GM12878 (cell line): ENCODE data around the gene SPAG16. TPM values are rescaled to one million over a fixed set of nuclear protein-coding genes. Genes with fewer than 3 reads are reported as not detected.

Experiments
- ATAC-seq: fragments of 200-7000 bp; cut with Tn5 transposase; 3 replicates; pipeline ENCODE4 v1.9.1; 2020; ENCODE audit warnings: mild to moderate bottlenecking, moderate library complexity
- BruUV-seq: library from RNA; stranded (reverse); fragments of 400-500 nt; replicated peaks from 2 replicates; lab custom pipeline; 2021; lab: Mats Ljungman, UMichigan
- CTCF ChIA-PET: fragments of 300-600 bp; sonication (Branson Sonifier 250); formaldehyde crosslinking; extraction: SDS; loops from one replicate; lab custom pipeline; 2021; ENCODE audit warnings: inconsistent platforms; lab: Yijun Ruan, JAX
- POLR2A ChIA-PET: fragments of 350-600 bp; formaldehyde crosslinking; extraction: SDS; loops from one replicate; lab custom pipeline; 2021; ENCODE audit warnings: inconsistent platforms; lab: Charles Lee
- RAD21 ChIA-PET: fragments of 300-600 bp; sonication (Branson Sonifier 250); formaldehyde crosslinking; loops from one replicate; lab custom pipeline; 2023; ENCODE audit warnings: antibody characterized with exemption; ENCODE audit not compliant: unreplicated experiment; lab: Charles Lee
- SMC1A ChIA-PET: fragments of 300-600 bp; sonication (Branson Sonifier 250); formaldehyde crosslinking; loops from one replicate; lab custom pipeline; 2023; ENCODE audit not compliant: unreplicated experiment, uncharacterized antibody; lab: Charles Lee
- DNase-seq: peaks from one replicate; pipeline ENCODE4 v3.0.0-alpha.2; 2011; ENCODE audit warnings: low read depth, low spot score
- FAIRE-seq: peaks from 3 replicates; lab custom pipeline; 2011; peaks lifted over from hg19 to GRCh38; lab: Jason Lieb, UNC
- H2AFZ ChIP-seq: 2 replicates; pipeline ENCODE4 v1.6.0; 2011; ENCODE audit warnings: low read depth, low read length, control low read depth; ENCODE audit not compliant: control insufficient read depth
- H3K27ac ChIP-seq: 2 replicates; pipeline ENCODE4 v1.5.1; 2011; ENCODE audit warnings: control low read depth; ENCODE audit not compliant: control insufficient read depth, insufficient read depth
- H3K27me3 ChIP-seq, 2 experiments: replicated peaks in 1 of 2; 2 replicates each; pipeline versions ENCODE4 v1.6.0 to v1.6.1; 2011; ENCODE audit warnings: low read length in 1 of 2; ENCODE audit not compliant: control insufficient read depth in 2 of 2, insufficient read depth in 2 of 2
- H3K36me3 ChIP-seq, 2 experiments: 2 replicates each; pipeline ENCODE4 v1.5.1; 2011; ENCODE audit warnings: low read length in 1 of 2; ENCODE audit not compliant: control insufficient read depth in 2 of 2, insufficient read depth in 2 of 2
- H3K4me1 ChIP-seq: 2 replicates; pipeline ENCODE4 v1.6.1; 2011; ENCODE audit warnings: mild to moderate bottlenecking, low read length, moderate library complexity, mixed read lengths; ENCODE audit not compliant: control insufficient read depth, insufficient read depth
- H3K4me2 ChIP-seq: 2 replicates; pipeline ENCODE4 v1.6.0; 2011; ENCODE audit warnings: control low read depth; ENCODE audit not compliant: control insufficient read depth, insufficient read depth
- H3K4me3 ChIP-seq: fragments of 200-600 bp; sonication (generic); 2 replicates; pipeline ENCODE4 v1.5.1; 2016
- H3K79me2 ChIP-seq: 2 replicates; pipeline ENCODE4 v1.6.0; 2011; ENCODE audit warnings: low read length; ENCODE audit not compliant: control insufficient read depth, insufficient read depth
- H3K9ac ChIP-seq: 2 replicates; pipeline ENCODE4 v1.8.0; 2011; ENCODE audit warnings: low read length, control low read depth, mixed read lengths; ENCODE audit not compliant: control insufficient read depth, insufficient read depth
- H3K9me3 ChIP-seq: replicated peaks from 3 replicates; pipeline ENCODE4 v1.5.1; 2011; ENCODE audit warnings: mild to moderate bottlenecking, low read length; ENCODE audit not compliant: control insufficient read depth, insufficient read depth
- H4K20me1 ChIP-seq: 2 replicates; pipeline ENCODE4 v1.6.0; 2011; ENCODE audit not compliant: control insufficient read depth, insufficient read depth
- CEBPB ChIP-seq, 2 experiments: fragments of 150-350 bp in 1 of 2; IDR thresholded peaks; 2 replicates each; pipeline ENCODE4 v1.6.1; 2012 to 2014; ENCODE audit warnings: low read depth in 2 of 2, low read length in 2 of 2, borderline replicate concordance in 1 of 2, inconsistent platforms in 1 of 2
- CREM ChIP-seq: IDR thresholded peaks from 2 replicates; pipeline ENCODE4 v1.6.1; 2014; ENCODE audit warnings: antibody characterized with exemption, low read depth
- JUND ChIP-seq: IDR thresholded peaks from 2 replicates; pipeline ENCODE4 v1.6.1; 2012; ENCODE audit warnings: low read depth, mild to moderate bottlenecking, low read length, improper control_type of control experiment, moderate library complexity
- KAT2A ChIP-seq: conservative IDR thresholded peaks from 2 replicates; pipeline ENCODE4 v1.6.1; 2011; ENCODE audit warnings: low read depth, low read length; ENCODE audit not compliant: control insufficient read depth
- NFYA ChIP-seq: IDR thresholded peaks from 2 replicates; pipeline ENCODE4 v1.6.1; 2011; ENCODE audit warnings: low read depth, mild to moderate bottlenecking, low read length, improper control_type of control experiment, borderline replicate concordance
- PAX8 ChIP-seq: fragments of 450-650 bp; IDR thresholded peaks from 2 replicates; pipeline ENCODE4 v1.6.1; 2017; ENCODE audit warnings: mild to moderate bottlenecking, moderate library complexity
- SIX5 ChIP-seq: IDR thresholded peaks from 2 replicates; pipeline ENCODE4 v1.6.1; 2011; ENCODE audit warnings: mild to moderate bottlenecking, low read depth, low read length, moderate library complexity; ENCODE audit not compliant: severe bottlenecking
- SMARCA5 ChIP-seq: fragments of 450-650 bp; IDR thresholded peaks from 2 replicates; pipeline ENCODE4 v1.6.1; 2017; ENCODE audit warnings: mild to moderate bottlenecking
- SPI1 ChIP-seq: IDR thresholded peaks from 2 replicates; pipeline ENCODE4 v1.6.1; 2011; ENCODE audit warnings: low read depth, mild to moderate bottlenecking, low read length, moderate library complexity, borderline replicate concordance; ENCODE audit not compliant: insufficient read depth
- ZZZ3 ChIP-seq: IDR thresholded peaks from 2 replicates; pipeline ENCODE4 v1.6.1; 2011; ENCODE audit warnings: low read depth; ENCODE audit not compliant: control insufficient read depth, insufficient read length
- WGBS: methylation state at CpG from one replicate; pipeline ENCODE4 v1.1.6; 2016; ENCODE audit warnings: low lambda C conversion rate; ENCODE audit not compliant: insufficient replicate concordance, insufficient coverage; ENCODE audit errors: missing lambda C conversion rate; 5-methylcytosine and 5-hydroxymethylcytosine counted together
- in situ Hi-C: fragments of 300-500 bp; cut with MboI; formaldehyde crosslinking; loops from 9 replicates; pipeline ENCODE4 v1.14.3; 2018; ENCODE audit warnings: mixed read lengths
- intact Hi-C: fragments of 100-400 bp; cut with micrococcal nuclease; formaldehyde crosslinking; loops from one replicate; pipeline ENCODE4 v1.14.2; 2022; ENCODE audit not compliant: unreplicated experiment
- polyA plus RNA-seq, 11 experiments: library from polyadenylated mRNA; depleted of rRNA in 4 of 11; unstranded in 6 of 11; stranded (reverse) in 5 of 11; fragments of >200 nt; fragmentation: Nextera tagmentation in 4 of 11; fragmentation: Illumina TruSeq in 1 of 11; extraction: Ambion mirVana in 4 of 11; extraction: Trizol in 1 of 11; gene quantifications; 1 replicate in 1 of 11; 2 replicates in 10 of 11; pipeline versions ENCODE4 v1.2.1 to v1.2.3, GENCODE V29; 2011 to 2016; ENCODE audit warnings: inconsistent platforms in 2 of 11, missing spikeins in 2 of 11, low read depth in 1 of 11
- total RNA-seq, 4 experiments: library from RNA; depleted of rRNA in 3 of 4; stranded (reverse); fragments of >200 nt in 3 of 4; fragmentation: Illumina TruSeq in 1 of 4; extraction: Trizol in 1 of 4; gene quantifications; 2 replicates each; pipeline versions ENCODE4 v1.2.1 to v1.2.3, GENCODE V29; 2013 to 2021
- TF ChIP-seq, protein P1 (sequence below): IDR thresholded peaks from 2 replicates; pipeline ENCODE4 v1.6.1; 2012; ENCODE audit warnings: mild to moderate bottlenecking, low read depth, low read length
- TF ChIP-seq, protein P2 (sequence below): IDR thresholded peaks from 2 replicates; pipeline ENCODE4 v1.6.1; 2011; ENCODE audit warnings: mild to moderate bottlenecking, low read depth, low read length, moderate library complexity; ENCODE audit not compliant: insufficient replicate concordance

The SPAG16 gene
- total and polyA plus RNA-seq, 10 of the 15 experiments (the other 5 are each of a cell fraction or from before 2014, with no cell fraction given) = 6.0 to 25.0 (median 15.2) TPM

DNA sequence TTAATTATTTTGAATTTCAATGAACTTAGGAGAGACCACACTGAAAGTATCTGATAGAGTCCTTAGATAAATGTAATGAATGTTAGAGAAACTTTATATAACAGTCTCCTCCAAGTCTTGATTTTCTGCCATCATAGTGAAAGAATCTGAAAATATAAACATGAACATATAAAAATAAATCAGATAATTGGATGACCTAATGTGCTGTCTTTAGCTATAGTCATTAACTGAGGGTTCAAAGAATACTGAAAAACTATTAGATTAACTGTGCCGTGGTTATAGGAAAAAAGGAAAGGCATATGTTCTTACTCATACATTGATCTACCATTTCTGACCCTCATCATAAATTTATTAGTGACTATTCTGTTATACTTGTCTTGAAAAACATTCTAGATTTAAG is 47.0 kb upstream of the SPAG16 start:
- POLR2A ChIA-PET = interaction anchor here (1.0 to 13.8 kb wide), 4 partner anchors 73 to 221 kb away, joined by 4 to 232 read pairs (median 6); partner anchors contain the start of gene IKZF2
- no peak for DNase-seq
- in situ Hi-C loops = loop anchor here (25.0 kb wide), 1 partner anchor 1500 kb away; no protein-coding TSS in a partner anchor
- Histone ChIP-seq H3K9ac (peak overlapping the region; percentile 89), H3K4me3 (peak overlapping the region; percentile 71), H4K20me1 (no peaks in the 10 kb centered on the region), H3K4me1 (peaks cover 42% of the 10 kb centered on the region), H3K27me3 (no peaks in the 10 kb centered on the region), H3K9me3 (no peaks in the 10 kb centered on the region), H2AFZ (peak overlapping the region; percentile 52; the same call in 1 of the 2 replicates)
- SMC1A ChIA-PET = interaction anchor here (0.9 to 15.7 kb wide), 3 partner anchors 8 to 219 kb away, joined by 4 to 467 read pairs (median 237); partner anchors contain the start of gene IKZF2
- no peak for ATAC-seq
- FAIRE-seq = no peak
- WGBS = 0% methylated on average over 1 of the region's 1 CpG
- CTCF ChIA-PET = interaction anchor here (0.6 to 1.5 kb wide), 5 partner anchors 83 to 219 kb away, joined by 3 to 8 read pairs (median 4); no protein-coding TSS in a partner anchor
- TF ChIP-seq KAT2A = no peak
- no peak for TF ChIP-seq SMARCA5
- TF ChIP-seq, protein P1, sequence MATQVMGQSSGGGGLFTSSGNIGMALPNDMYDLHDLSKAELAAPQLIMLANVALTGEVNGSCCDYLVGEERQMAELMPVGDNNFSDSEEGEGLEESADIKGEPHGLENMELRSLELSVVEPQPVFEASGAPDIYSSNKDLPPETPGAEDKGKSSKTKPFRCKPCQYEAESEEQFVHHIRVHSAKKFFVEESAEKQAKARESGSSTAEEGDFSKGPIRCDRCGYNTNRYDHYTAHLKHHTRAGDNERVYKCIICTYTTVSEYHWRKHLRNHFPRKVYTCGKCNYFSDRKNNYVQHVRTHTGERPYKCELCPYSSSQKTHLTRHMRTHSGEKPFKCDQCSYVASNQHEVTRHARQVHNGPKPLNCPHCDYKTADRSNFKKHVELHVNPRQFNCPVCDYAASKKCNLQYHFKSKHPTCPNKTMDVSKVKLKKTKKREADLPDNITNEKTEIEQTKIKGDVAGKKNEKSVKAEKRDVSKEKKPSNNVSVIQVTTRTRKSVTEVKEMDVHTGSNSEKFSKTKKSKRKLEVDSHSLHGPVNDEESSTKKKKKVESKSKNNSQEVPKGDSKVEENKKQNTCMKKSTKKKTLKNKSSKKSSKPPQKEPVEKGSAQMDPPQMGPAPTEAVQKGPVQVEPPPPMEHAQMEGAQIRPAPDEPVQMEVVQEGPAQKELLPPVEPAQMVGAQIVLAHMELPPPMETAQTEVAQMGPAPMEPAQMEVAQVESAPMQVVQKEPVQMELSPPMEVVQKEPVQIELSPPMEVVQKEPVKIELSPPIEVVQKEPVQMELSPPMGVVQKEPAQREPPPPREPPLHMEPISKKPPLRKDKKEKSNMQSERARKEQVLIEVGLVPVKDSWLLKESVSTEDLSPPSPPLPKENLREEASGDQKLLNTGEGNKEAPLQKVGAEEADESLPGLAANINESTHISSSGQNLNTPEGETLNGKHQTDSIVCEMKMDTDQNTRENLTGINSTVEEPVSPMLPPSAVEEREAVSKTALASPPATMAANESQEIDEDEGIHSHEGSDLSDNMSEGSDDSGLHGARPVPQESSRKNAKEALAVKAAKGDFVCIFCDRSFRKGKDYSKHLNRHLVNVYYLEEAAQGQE = no peak
- TF ChIP-seq CEBPB (IDR thresholded peaks at IDR 0.05; ENCODE audit: borderline replicate concordance in 1 of 2, low read depth in 2 of 2, low read length in 2 of 2) = no peak
- TF ChIP-seq JUND = no peak
- no peak for TF ChIP-seq PAX8
- no peak for TF ChIP-seq ZZZ3
- TF ChIP-seq NFYA = no peak
- no peak for TF ChIP-seq SPI1
- no peak for TF ChIP-seq CREM
- no peak for TF ChIP-seq SIX5
- TF ChIP-seq, protein P2, sequence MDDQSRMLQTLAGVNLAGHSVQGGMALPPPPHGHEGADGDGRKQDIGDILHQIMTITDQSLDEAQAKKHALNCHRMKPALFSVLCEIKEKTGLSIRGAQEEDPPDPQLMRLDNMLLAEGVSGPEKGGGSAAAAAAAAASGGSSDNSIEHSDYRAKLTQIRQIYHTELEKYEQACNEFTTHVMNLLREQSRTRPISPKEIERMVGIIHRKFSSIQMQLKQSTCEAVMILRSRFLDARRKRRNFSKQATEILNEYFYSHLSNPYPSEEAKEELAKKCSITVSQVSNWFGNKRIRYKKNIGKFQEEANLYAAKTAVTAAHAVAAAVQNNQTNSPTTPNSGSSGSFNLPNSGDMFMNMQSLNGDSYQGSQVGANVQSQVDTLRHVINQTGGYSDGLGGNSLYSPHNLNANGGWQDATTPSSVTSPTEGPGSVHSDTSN = no peak
- TF ChIP-seq, all 136 proteins: peak for 0
- peak overlapping the region; percentile 91 for H3K4me2 ChIP-seq
- no peaks in the 10 kb centered on the region for H3K36me3 ChIP-seq
- peaks cover 76% of the 10 kb centered on the region for H3K79me2 ChIP-seq
- intact Hi-C loops = loop anchor here (10.0 kb wide), 1 partner anchor 1568 kb away; the partner anchor contains the start of gene BARD1
- H3K27ac ChIP-seq = peak overlapping the region; percentile 98
- RAD21 ChIA-PET = interaction anchor here (2.0 to 15.7 kb wide), 5 partner anchors 7 to 1570 kb away, joined by 4 to 540 read pairs (median 67); partner anchors contain the start of gene IKZF2
- BruUV-seq = no TSS peak
